ENCODE measurements around the gene FGD3.
"Not testable (repeated sequence)": the region's sequence is repeated elsewhere in the genome, so short reads cannot be mapped to it uniquely, and the experiment has no call there.

The FGD3 gene

DNA sequence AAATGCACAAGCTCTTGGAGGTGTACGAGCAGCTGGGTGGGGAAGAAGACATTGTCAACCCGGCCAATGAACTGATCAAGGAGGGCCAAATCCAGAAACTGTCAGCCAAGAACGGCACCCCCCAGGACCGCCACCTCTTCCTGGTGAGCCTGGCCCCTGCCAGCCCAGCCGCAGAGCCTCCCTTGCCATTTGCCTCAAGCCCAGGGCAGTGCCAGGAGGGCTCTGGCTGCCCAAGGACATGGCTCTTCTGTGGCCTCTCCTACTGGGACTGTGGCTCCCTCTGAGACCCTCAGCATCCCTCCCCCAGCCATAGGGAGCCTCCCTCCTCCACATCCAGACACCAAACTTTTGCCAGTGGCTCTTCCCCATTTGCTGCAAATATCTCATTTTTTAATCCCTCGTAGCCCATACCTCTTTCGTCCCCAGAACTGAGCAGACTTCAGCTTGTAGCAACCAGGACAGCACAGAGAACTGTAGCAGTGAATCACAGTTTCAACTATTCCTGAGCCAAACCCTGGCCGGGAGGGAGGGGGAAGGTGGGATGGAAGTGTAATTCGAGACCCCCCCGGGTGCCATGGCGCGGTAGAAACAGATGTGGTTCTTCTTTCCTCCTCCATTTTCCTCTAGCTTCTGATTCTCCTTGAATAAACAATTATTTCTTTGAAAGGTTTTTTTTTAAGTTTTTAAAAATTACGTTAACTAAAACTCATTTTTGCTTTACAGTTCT lies 66.7 kb downstream of the FGD3 start:
- H3K36me3 ChIP-seq (ENCODE audit: control insufficient read depth, low read length) = no peaks in the 10 kb centered on the region; the same call in 1 of the 2 replicates
- H4K20me1 ChIP-seq (ENCODE audit: control insufficient read depth, insufficient read depth, low read depth, low read length) = no peaks in the 10 kb centered on the region

DNA sequence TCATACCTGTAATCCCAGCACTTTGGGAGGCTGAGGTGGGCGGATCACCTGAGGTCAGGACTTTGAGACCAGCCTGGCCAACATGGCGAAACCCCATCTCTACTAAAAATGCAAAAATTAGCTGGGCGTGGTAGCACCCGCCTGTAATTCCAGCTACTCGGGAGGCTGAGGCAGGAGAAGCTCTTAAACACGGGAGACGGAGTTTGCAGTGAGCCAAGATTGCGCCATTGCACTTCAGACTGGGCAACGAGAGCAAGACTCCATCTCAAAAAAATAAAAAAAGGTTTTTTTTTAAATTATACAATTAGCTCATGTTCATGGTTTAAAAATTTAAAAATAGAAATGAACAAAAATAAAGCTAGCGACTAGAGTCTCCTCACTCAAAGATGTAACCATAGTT lies 67.9 kb downstream of the FGD3 start:
- not testable (repeated sequence) for H3K9me3 ChIP-seq (ENCODE audit: control insufficient read depth, insufficient read depth, low read length); H4K20me1 ChIP-seq (ENCODE audit: control insufficient read depth, insufficient read depth, low read depth, low read length); H3K36me3 ChIP-seq (ENCODE audit: control insufficient read depth, low read length); H3K9me2 ChIP-seq (replicated peaks; ENCODE audit: control insufficient read depth, low read length); H3F3A ChIP-seq (ENCODE audit: control insufficient read depth, insufficient read depth); H3K4me2 ChIP-seq (ENCODE audit: low read length); H3K4me1 ChIP-seq (ENCODE audit: control insufficient read depth, low read length); H3K79me2 ChIP-seq (ENCODE audit: control insufficient read depth, low read length); H3K27me3 ChIP-seq (ENCODE audit: control insufficient read depth, low read length); H3K27ac ChIP-seq (ENCODE audit: low read depth, low read length); H3K4me3 ChIP-seq (ENCODE audit: low read length)

More for the DNA sequence above, 66.7 kb downstream of the FGD3 start:
- TF ChIP-seq EZH2phosphoT487 (IDR thresholded peaks at IDR 0.05; ENCODE audit: borderline replicate concordance, low read length) = no peak
- TF ChIP-seq, protein P1, sequence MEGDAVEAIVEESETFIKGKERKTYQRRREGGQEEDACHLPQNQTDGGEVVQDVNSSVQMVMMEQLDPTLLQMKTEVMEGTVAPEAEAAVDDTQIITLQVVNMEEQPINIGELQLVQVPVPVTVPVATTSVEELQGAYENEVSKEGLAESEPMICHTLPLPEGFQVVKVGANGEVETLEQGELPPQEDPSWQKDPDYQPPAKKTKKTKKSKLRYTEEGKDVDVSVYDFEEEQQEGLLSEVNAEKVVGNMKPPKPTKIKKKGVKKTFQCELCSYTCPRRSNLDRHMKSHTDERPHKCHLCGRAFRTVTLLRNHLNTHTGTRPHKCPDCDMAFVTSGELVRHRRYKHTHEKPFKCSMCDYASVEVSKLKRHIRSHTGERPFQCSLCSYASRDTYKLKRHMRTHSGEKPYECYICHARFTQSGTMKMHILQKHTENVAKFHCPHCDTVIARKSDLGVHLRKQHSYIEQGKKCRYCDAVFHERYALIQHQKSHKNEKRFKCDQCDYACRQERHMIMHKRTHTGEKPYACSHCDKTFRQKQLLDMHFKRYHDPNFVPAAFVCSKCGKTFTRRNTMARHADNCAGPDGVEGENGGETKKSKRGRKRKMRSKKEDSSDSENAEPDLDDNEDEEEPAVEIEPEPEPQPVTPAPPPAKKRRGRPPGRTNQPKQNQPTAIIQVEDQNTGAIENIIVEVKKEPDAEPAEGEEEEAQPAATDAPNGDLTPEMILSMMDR (IDR thresholded peaks at IDR 0.05; ENCODE audit: low read depth, low read length, poor library complexity, severe bottlenecking) = no peak
- Histone ChIP-seq H3K27me3 (ENCODE audit: control insufficient read depth, low read length) (no peaks in the 10 kb centered on the region), H3K9me3 (ENCODE audit: control insufficient read depth, insufficient read depth, low read length) (no peaks in the 10 kb centered on the region), H3F3A (ENCODE audit: control insufficient read depth, insufficient read depth) (no peaks in the 10 kb centered on the region), H3K4me3 (ENCODE audit: low read length) (no peak overlapping the region), H3K4me2 (ENCODE audit: low read length) (no peak overlapping the region), H3K79me2 (ENCODE audit: control insufficient read depth, low read length) (no peaks in the 10 kb centered on the region), H3K4me1 (ENCODE audit: control insufficient read depth, low read length) (peaks cover 4% of the 10 kb centered on the region; the same call in 1 of the 2 replicates), H3K27ac (ENCODE audit: low read depth, low read length) (no peak overlapping the region), H3K9me2 (replicated peaks; ENCODE audit: control insufficient read depth, low read length) (no peaks in the 10 kb centered on the region)

DNA sequence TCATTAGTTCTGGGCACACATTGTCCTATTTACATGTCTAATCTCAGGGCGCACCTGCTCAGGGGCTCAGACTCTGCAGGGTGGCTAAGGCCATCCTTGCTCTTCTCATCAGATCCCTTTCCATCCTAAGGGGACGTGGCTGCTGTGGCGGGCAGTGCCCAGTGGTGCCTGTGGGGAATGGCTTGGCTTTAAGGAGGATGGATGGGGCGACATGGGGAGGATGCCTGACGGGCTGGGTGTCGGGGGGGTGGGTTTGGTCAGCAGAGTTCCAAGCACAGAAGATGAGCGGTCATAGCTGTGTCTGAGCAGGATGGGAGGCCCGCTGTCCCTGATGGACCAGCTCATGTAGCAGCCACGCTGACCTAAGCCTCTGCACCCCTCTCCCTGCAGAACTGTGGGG lies 70.3 kb downstream of the FGD3 start:
- Histone ChIP-seq H3K27ac (ENCODE audit: low read depth, low read length) (no peak overlapping the region), H4K20me1 (ENCODE audit: control insufficient read depth, insufficient read depth, low read depth, low read length) (no peaks in the 10 kb centered on the region), H3K79me2 (ENCODE audit: control insufficient read depth, low read length) (no peaks in the 10 kb centered on the region), H3K4me1 (ENCODE audit: control insufficient read depth, low read length) (peaks cover 3% of the 10 kb centered on the region; the same call in 1 of the 2 replicates), H3K9me3 (ENCODE audit: control insufficient read depth, insufficient read depth, low read length) (no peaks in the 10 kb centered on the region), H3F3A (ENCODE audit: control insufficient read depth, insufficient read depth) (no peaks in the 10 kb centered on the region), H3K27me3 (ENCODE audit: control insufficient read depth, low read length) (no peaks in the 10 kb centered on the region), H3K9me2 (replicated peaks; ENCODE audit: control insufficient read depth, low read length) (no peaks in the 10 kb centered on the region), H3K36me3 (ENCODE audit: control insufficient read depth, low read length) (no peaks in the 10 kb centered on the region; the same call in 1 of the 2 replicates), H3K4me2 (ENCODE audit: low read length) (no peak overlapping the region), H3K4me3 (ENCODE audit: low read length) (no peak overlapping the region)
- no peak for TF ChIP-seq EZH2phosphoT487 (IDR thresholded peaks at IDR 0.05; ENCODE audit: borderline replicate concordance, low read length)
- TF ChIP-seq, protein P1 (IDR thresholded peaks at IDR 0.05; ENCODE audit: low read depth, low read length, poor library complexity, severe bottlenecking) = no peak

DNA sequence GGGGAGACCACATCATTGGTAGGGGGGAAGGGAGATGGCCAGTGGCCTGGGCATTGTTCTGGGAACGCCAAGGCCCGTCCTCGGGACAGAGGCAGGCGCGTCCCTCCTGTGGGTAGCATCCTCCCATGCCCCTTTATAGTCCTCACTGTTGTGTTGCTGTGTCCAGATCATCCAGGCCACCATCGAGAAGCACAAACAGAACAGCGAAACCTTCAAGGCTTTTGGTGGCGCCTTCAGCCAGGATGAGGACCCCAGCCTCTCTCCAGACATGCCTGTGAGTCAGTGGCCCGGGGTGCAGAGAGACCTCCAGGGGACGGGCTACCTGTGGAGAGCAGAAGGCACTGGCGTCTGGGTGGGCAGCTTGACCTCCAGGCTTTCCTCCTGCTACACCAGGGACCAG lies 72.8 kb downstream of the FGD3 start:
- Histone ChIP-seq H3K36me3 (ENCODE audit: control insufficient read depth, low read length) (no peaks in the 10 kb centered on the region; the same call in 1 of the 2 replicates), H3K4me3 (ENCODE audit: low read length) (no peak overlapping the region), H3K9me2 (replicated peaks; ENCODE audit: control insufficient read depth, low read length) (no peaks in the 10 kb centered on the region), H3K27ac (ENCODE audit: low read depth, low read length) (no peak overlapping the region), H3K4me1 (ENCODE audit: control insufficient read depth, low read length) (no peaks in the 10 kb centered on the region), H3K9me3 (ENCODE audit: control insufficient read depth, insufficient read depth, low read length) (no peaks in the 10 kb centered on the region), H3K79me2 (ENCODE audit: control insufficient read depth, low read length) (no peaks in the 10 kb centered on the region), H3K27me3 (ENCODE audit: control insufficient read depth, low read length) (no peaks in the 10 kb centered on the region), H3K4me2 (ENCODE audit: low read length) (no peak overlapping the region), H3F3A (ENCODE audit: control insufficient read depth, insufficient read depth) (no peaks in the 10 kb centered on the region), H4K20me1 (ENCODE audit: control insufficient read depth, insufficient read depth, low read depth, low read length) (no peaks in the 10 kb centered on the region)
- TF ChIP-seq EZH2phosphoT487 (IDR thresholded peaks at IDR 0.05; ENCODE audit: borderline replicate concordance, low read length) = no peak
- TF ChIP-seq, protein P1 (IDR thresholded peaks at IDR 0.05; ENCODE audit: low read depth, low read length, poor library complexity, severe bottlenecking) = no peak
